GM19395 (cell line): ENCODE results near the gene KRT77.

Experiments used
- ATAC-seq: cut with Tn5 transposase; IDR thresholded peaks from one replicate; pipeline ENCODE4 v1.9.1; 2021; ENCODE audit warnings: mild to moderate bottlenecking, moderate library complexity; ENCODE audit not compliant: unreplicated experiment

KRT77 gene

GRCh38 chr12:52659395-52659794, 43.9 kb downstream of the KRT77 start:
- no peak for ATAC-seq

DNA sequence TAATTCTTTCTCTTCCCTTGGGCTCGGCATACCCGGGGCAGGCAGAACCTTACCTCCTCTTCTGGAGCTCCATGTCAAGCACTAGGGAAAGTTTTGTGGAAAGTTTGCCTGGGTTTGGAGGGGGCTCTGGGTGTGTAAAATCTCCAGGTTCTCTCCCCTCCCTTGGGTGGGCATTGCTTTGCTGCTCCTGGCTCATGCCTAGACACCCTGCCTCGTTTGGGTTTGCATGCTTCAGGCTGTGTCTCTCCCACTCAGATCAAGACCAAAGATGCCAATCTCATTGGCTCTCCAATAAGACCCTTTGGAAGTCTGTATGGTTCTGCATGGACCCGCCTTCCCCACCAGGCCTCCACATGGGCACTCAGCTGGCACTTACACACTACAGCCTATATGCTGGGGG, 45.1 kb downstream of the KRT77 start:
- ATAC-seq, result no peak

GRCh38 chr12:52657250-52657902, 45.9 kb downstream of the KRT77 start:
- ATAC-seq, result no peak

- no peak for ATAC-seq
These were observed 46.7 kb downstream of the KRT77 start for GRCh38 chr12:52656616-52657015.

GRCh38 chr12:52655720-52656124, 47.6 kb downstream of the KRT77 start:
- no peak for ATAC-seq

DNA sequence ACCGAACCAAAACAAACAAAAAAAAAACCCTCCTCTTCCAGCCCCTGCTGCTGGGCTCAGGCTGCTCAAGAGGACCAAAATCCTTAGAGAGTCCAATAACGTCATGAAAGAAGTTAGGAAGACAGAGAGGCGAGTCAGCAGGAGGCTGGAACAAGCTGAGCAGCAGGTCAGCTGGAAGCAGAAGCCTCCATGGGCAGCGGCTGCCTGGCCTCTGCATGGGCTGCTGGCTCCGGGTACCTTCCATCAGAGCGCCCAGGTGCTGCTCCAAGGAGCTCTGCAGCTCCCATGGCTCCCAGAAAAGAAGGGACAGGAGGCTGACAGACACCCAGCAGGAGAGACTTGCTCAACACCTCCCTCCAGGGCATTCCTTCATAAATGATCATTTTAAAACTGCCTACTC, 48.1 kb downstream of the KRT77 start:
- no peak for ATAC-seq

DNA sequence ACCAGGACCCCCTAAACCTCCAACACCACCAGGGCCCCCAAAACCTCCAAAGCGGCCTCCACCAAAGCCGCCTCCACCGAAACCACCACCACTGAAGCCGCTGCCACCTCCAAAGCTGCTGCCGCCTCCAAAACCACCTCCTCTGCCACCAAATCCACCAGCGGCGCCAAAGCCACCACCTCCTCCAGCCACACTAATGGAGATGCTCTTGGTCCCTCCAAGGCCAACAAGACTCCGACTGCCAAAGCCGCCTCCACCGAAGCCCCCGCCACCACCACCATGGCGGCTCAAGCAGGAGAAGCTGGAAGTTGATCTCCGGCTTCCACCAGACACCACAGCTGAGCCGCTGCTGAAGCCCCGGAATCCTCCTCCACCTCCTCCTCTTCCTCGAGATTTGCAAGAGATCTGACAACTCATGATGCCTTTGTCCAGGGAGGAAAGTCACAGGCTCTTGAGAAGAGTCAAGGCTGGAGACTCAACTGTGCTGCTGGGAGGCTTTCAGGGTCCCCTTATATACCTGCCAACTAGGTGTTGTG, 51.5 kb downstream of the KRT77 start, which contains the start of gene KRT2:
TSS of gene KRT2 (minus strand) at position 486 of the 536 bp plus-strand sequence. CDS start at position 417, 69 bp downstream.
- no peak for ATAC-seq

DNA sequence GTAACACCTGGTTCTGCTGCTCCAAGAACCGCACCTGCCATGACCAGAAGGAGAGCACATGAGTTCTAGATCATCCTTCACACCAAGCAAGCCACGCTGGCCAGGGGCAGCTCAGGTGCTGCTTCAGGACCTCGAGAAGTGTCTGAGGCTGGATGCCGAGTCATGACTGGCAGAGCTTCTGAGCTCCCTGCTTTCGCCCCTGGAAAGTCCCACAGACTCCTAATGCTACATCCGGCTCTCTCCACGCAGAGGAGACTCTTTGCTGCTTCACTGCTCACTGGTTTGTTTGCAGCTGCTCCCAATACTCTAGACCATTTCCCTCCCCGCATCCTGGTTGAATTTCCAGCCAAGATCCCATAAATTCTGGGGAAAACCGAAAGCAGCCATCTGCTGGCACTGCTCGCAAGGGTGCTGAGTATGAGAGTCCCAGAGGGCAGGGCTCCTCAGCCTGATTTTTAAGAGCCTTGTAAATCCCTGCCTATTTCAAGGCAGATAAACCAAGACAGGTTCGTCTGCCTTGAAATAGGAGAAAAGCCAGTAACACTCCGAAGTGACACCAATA, 52.7 kb downstream of the KRT77 start:
- no peak for ATAC-seq

- ATAC-seq, result no peak
These were observed 54.3 kb downstream of the KRT77 start for GRCh38 chr12:52649066-52649465.

DNA sequence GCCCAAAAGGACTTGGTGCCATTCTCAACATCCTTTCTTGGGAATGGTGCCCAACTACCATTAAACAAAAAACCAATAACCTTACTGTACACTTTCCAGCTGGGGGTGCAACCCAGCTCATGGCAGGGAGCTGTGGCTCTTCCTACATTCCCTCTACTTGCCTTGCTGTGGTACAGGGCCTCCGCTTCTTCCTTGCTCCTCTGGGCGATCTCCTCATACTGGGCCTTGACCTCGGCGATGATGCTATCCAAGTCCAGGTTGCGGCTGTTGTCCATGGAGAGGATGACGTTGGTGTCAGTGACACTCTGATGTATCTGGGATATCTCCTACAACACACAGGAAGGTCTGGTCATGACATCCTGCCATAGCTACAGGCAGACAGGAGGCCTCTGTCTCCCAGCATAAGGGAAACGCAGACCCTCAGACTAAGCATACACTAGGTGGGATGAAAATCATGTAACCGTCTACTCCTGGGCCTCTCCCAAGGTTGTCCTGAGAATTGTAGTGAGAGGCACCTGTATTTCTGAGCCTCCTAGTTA, 55.2 kb downstream of the KRT77 start:
- no peak for ATAC-seq

GRCh38 chr12:52647601-52648000, 55.7 kb downstream of the KRT77 start:
- no peak for ATAC-seq

DNA sequence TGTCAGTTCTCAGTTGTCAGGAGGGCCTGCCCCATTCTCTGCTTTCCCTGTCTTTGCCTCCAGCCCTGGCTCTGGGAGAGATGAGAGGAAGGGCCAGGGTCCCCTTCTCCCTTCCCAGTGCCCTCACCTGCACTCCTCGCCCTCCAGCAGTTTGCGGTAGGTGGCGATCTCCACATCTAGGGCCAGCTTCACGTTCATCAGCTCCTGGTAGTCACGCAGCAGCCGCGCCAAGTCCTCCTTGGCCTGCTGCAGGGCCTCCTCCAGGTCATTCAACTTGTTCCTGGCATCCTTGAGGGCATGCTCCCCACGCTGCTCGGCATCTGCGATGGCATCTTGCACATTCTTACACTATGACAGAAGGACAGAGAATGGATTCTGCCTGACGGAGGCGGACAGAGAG, 56.7 kb downstream of the KRT77 start:
- no peak for ATAC-seq

DNA sequence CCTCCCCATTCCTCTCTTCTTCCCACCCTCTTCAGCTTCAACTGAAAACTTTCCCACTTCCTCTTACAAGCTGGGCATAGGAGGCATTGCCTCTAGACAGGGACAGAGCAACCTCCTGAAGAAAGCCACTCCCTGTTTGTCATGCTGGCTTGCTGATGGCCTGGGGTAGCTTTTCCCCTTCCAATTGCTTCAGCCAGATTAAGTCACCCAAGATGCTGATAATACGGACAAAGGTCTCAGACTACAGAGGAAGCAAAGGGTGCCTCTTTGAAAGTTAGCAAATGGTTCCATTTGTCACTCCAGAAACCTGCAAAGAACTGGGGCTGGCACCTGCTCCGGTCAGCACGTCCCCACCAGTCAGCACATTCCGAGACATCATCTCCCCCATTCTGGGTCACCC, 57.3 kb downstream of the KRT77 start:
- no peak for ATAC-seq

DNA sequence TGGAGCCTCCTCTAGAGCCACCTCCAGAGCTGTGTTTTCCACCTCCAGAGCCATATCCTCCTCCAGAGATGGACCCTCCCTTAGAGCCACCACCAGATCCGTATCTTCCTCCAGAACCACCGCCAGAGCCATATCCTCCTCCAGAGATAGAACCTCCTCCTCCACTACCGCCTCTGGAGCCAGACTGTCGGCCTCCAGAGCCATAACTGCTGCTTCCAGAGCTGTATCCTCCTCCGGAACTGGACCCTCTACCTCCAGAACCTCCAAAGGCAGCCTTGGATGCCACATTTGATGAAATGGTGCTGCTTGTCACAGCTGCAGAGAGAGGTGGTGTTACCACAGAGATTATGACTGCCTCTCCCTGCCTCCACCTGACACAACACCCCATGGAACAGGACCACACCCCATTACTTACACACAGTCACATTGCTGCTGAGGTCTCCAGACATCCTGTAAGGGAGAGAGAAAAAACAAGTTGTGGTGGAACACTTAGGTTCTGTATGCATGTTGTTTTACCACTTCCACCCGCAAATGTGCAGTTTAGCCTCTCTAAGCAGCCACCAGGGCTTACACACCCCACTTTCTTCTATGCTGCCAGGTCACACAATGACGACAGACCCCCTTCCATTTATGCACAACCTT, 58.1 kb downstream of the KRT77 start:
- ATAC-seq, result no peak

DNA sequence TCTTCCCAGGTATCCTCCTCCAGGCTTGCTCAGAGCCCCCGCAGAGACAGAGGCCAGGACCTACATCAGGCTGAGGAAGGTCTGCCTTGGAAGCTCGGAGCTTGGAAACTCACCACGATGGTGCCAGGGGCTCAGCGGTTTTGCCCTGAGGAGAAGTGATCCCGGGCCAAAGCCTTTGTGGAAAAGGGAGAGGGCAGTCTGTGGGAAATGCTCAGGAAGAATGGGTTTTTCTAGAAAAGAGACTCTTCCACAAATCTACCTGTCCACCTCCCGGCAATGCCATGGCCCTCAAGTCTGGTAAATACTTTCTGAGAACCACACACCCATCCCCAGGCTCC, 59.3 kb downstream of the KRT77 start:
- ATAC-seq, result no peak

GRCh38 chr12:52643233-52644077, 59.9 kb downstream of the KRT77 start:
- ATAC-seq, result no peak

GRCh38 chr12:52641468-52641867, 61.9 kb downstream of the KRT77 start:
- ATAC-seq, result no peak
